IMR-90 (cell line): ENCODE results near the gene ANKMY1. TPM values are rescaled to one million over a fixed set of nuclear protein-coding genes. Genes with fewer than 3 reads are reported as not detected.

Experiments used
- ATAC-seq: fragments of 200-7000 bp; cut with Tn5 transposase; 2 replicates; pipeline ENCODE4 v1.9.1; 2020; ENCODE audit warnings: low read depth, mild to moderate bottlenecking, moderate library complexity
- BruUV-seq: library from RNA; stranded (reverse); fragments of 400-500 nt; replicated peaks from 2 replicates; lab custom pipeline; 2021; lab: Mats Ljungman, UMichigan
- CTCF ChIA-PET: fragments of 300-600 bp; formaldehyde crosslinking; extraction: SDS; loops from one replicate; lab custom pipeline; 2021; ENCODE audit warnings: antibody characterized with exemption; lab: Yijun Ruan, JAX
- POLR2A ChIA-PET: fragments of 300-600 bp; sonication (Branson Sonifier 250); formaldehyde crosslinking; loops from one replicate; lab custom pipeline; 2022; ENCODE audit warnings: antibody characterized with exemption; ENCODE audit not compliant: unreplicated experiment; lab: Charles Lee
- DNase-seq: peaks from one replicate; pipeline ENCODE4 v3.0.0; 2013
- H2AFZ ChIP-seq: replicated peaks from 2 replicates; pipeline ENCODE3; 2013; ENCODE audit warnings: low read length, mild to moderate bottlenecking; ENCODE audit not compliant: poor library complexity
- H2AK5ac ChIP-seq: 2 replicates; pipeline ENCODE4 v1.6.1; 2013; ENCODE audit warnings: low read depth, low read length, inconsistent platforms
- H2AK9ac ChIP-seq: replicated peaks from 2 replicates; pipeline ENCODE3; 2013; ENCODE audit warnings: mild to moderate bottlenecking, low read depth, low read length, moderate library complexity; ENCODE audit not compliant: poor library complexity
- H2BK120ac ChIP-seq: 2 replicates; pipeline ENCODE4 v1.6.1; 2013; ENCODE audit warnings: low read depth, low read length, inconsistent platforms
- H2BK15ac ChIP-seq: 3 replicates; pipeline ENCODE4 v1.6.1; 2013; ENCODE audit warnings: low read depth, low read length, inconsistent platforms
- H2BK20ac ChIP-seq: 2 replicates; pipeline ENCODE4 v1.6.1; 2013; ENCODE audit warnings: low read depth, mild to moderate bottlenecking, inconsistent platforms, low read length, moderate library complexity
- H2BK5ac ChIP-seq: 2 replicates; pipeline ENCODE4 v1.6.1; 2013; ENCODE audit warnings: mild to moderate bottlenecking, low read depth, low read length, inconsistent platforms; ENCODE audit not compliant: poor library complexity, severe bottlenecking
- H3K14ac ChIP-seq: replicated peaks from 2 replicates; pipeline ENCODE4 v1.6.1; 2013; ENCODE audit warnings: low read depth, low read length, inconsistent platforms
- H3K18ac ChIP-seq: 2 replicates; pipeline ENCODE4 v1.6.1; 2013; ENCODE audit warnings: low read depth, low read length, control low read depth
- H3K23ac ChIP-seq: 2 replicates; pipeline ENCODE4 v1.6.1; 2013; ENCODE audit warnings: low read depth, low read length, inconsistent platforms
- H3K27ac ChIP-seq: 2 replicates; pipeline ENCODE4 v1.5.1; 2013; ENCODE audit warnings: mild to moderate bottlenecking, control low read depth, low read length; ENCODE audit not compliant: insufficient read depth
- H3K27me3 ChIP-seq: 2 replicates; pipeline ENCODE4 v1.6.1; 2013; ENCODE audit warnings: low read length; ENCODE audit not compliant: control insufficient read depth, insufficient read depth
- H3K36me3 ChIP-seq: 2 replicates; pipeline ENCODE4 v1.6.1; 2013; ENCODE audit warnings: low read length, mixed read lengths; ENCODE audit not compliant: control insufficient read depth, insufficient read depth
- H3K4ac ChIP-seq: 2 replicates; pipeline ENCODE4 v1.6.1; 2013; ENCODE audit warnings: low read depth, low read length, inconsistent platforms
- H3K4me1 ChIP-seq: 2 replicates; pipeline ENCODE4 v1.6.1; 2013; ENCODE audit warnings: low read length, mixed read lengths; ENCODE audit not compliant: control insufficient read depth, insufficient read depth
- H3K4me2 ChIP-seq: 2 replicates; pipeline ENCODE4 v1.6.1; 2013; ENCODE audit warnings: low read depth, mild to moderate bottlenecking, control low read depth, low read length, moderate library complexity
- H3K4me3 ChIP-seq: 2 replicates; pipeline ENCODE4 v1.5.1; 2013; ENCODE audit warnings: low read depth, mild to moderate bottlenecking, control low read depth, low read length, moderate library complexity; ENCODE audit not compliant: insufficient read depth
- H3K56ac ChIP-seq: 2 replicates; pipeline ENCODE4 v1.6.1; 2013; ENCODE audit warnings: low read length, inconsistent platforms; ENCODE audit not compliant: insufficient read depth; ENCODE audit errors: extremely low read depth
- H3K79me1 ChIP-seq, 2 experiments: 2 replicates each; pipeline ENCODE4 v1.6.1; 2013; ENCODE audit warnings: low read length in 2 of 2, inconsistent platforms in 1 of 2, low read depth in 1 of 2
- H3K9ac ChIP-seq: 2 replicates; pipeline ENCODE4 v1.6.1; 2013; ENCODE audit warnings: low read depth, low read length, control low read depth
- H3K9me1 ChIP-seq: 2 replicates; pipeline ENCODE4 v1.6.1; 2013; ENCODE audit warnings: low read length, inconsistent platforms; ENCODE audit not compliant: insufficient read depth
- H3K9me3 ChIP-seq: 2 replicates; pipeline ENCODE4 v1.6.1; 2013; ENCODE audit warnings: low read length; ENCODE audit not compliant: control insufficient read depth, insufficient read depth
- H4K20me1 ChIP-seq: 2 replicates; pipeline ENCODE4 v1.6.1; 2013; ENCODE audit warnings: low read length, inconsistent platforms; ENCODE audit not compliant: insufficient read depth
- H4K5ac ChIP-seq: 2 replicates; pipeline ENCODE4 v1.6.1; 2013; ENCODE audit warnings: mild to moderate bottlenecking, low read depth, low read length, control low read depth
- H4K8ac ChIP-seq, 2 experiments: 2 replicates each; pipeline ENCODE4 v1.6.1; 2013; ENCODE audit warnings: low read depth in 2 of 2, low read length in 2 of 2, control low read depth in 1 of 2, inconsistent platforms in 1 of 2
- H4K91ac ChIP-seq: 2 replicates; pipeline ENCODE4 v1.6.1; 2013; ENCODE audit warnings: low read depth, low read length, inconsistent platforms; ENCODE audit not compliant: insufficient read depth
- CEBPB ChIP-seq: IDR thresholded peaks from 2 replicates; pipeline ENCODE4 v1.6.1; 2012; ENCODE audit warnings: low read depth, low read length, improper control_type of control experiment
- USF2 ChIP-seq: fragments of 150-350 bp; IDR thresholded peaks from 2 replicates; pipeline ENCODE4 v1.6.1; 2017; ENCODE audit warnings: mild to moderate bottlenecking, antibody characterized with exemption, low read length, low read depth
- WGBS, 2 experiments: methylation state at CpG; one replicate each; pipeline versions ENCODE4 v1.1.5 to v1.1.7; 2013; ENCODE audit warnings: missing lambda C conversion rate in 2 of 2; ENCODE audit not compliant: insufficient read length in 1 of 2; ENCODE audit errors: extremely low coverage in 2 of 2; 5-methylcytosine and 5-hydroxymethylcytosine counted together
- dilution Hi-C: fragments of 300-500 bp; cut with HindIII; formaldehyde crosslinking; loops from one replicate; pipeline ENCODE4 v1.14.3; 2018; ENCODE audit warnings: low sequenced_read_pairs; ENCODE audit not compliant: unreplicated experiment
- in situ Hi-C: fragments of 300-500 bp; cut with MboI; formaldehyde crosslinking; loops from 3 replicates; pipeline ENCODE4 v1.14.3; 2019; ENCODE audit warnings: low sequenced_read_pairs, inconsistent platforms, mixed read lengths
- intact Hi-C: fragments of 100-400 bp; cut with micrococcal nuclease; formaldehyde crosslinking; loops from 2 replicates; pipeline ENCODE4 v1.10.0; 2022
- polyA plus RNA-seq, 3 experiments: library from polyadenylated mRNA; depleted of rRNA; stranded (reverse); fragments of >200 nt; gene quantifications; 2 replicates each; pipeline ENCODE4 v1.2.3, GENCODE V29; 2012; ENCODE audit warnings: low replicate concordance in 1 of 3
- total RNA-seq: library from RNA; depleted of rRNA; stranded (reverse); fragments of >200 nt; gene quantifications from 2 replicates; pipeline ENCODE4 v1.2.3, GENCODE V29; 2012

ANKMY1 gene
- total and polyA plus RNA-seq, 2 of the 4 experiments (the other 2 are of a cell fraction), result 2.9 to 5.5 TPM

DNA sequence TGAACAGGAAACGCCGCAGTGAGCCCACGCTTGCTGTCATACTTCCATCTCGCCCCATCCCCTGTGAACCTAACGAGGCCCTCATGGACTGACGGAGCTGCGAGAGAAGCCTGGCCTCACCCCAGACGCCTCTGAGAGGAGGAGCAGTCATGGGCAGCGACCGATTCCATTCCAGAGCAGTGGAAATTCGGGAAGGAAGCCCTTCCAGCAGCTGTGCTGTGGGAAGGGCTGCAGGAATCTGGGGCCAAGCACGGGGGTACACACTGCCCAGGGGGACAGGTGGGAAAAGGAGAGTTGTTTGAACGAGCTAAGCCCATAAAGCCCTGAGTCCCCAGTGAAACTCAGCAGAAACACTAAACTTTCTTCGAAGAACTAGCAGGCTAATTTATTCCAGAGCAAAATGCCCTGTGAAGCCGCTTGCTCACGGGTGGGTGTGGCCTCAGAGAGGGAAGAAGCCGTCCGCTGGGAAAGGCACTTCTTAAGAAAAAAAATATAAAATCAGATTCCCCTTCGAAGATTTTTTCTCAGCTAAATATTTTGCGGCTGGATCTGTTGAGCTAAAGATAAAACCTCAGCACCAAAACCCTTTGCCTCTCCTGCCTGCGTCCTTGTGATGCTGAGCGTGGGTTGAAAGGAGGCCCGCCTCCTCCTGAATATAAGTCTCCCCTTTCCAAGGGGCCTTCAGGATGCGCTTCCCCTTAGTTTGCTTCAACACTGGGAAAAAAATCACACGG is 38.2 kb downstream of the ANKMY1 start:
- BruUV-seq, result no TSS peak
- CTCF ChIA-PET, result no interaction called here
- DNase-seq, result peak; percentile 40

More for the DNA sequence above, 38.2 kb downstream of the ANKMY1 start:
- Histone ChIP-seq H3K4me1 (no peaks in the 10 kb centered on the region), H4K20me1 (no peaks in the 10 kb centered on the region), H3K9me3 (peaks cover 4% of the 10 kb centered on the region), H3K36me3 (peaks cover 9% of the 10 kb centered on the region; the same call in 1 of the 2 replicates), H3K27me3 (no peaks in the 10 kb centered on the region), H3K56ac (no peak overlapping the region), H3K4ac (no peak overlapping the region), H4K91ac (no peak overlapping the region), H3K14ac (no peak overlapping the region), H3K9ac (no peak overlapping the region), H2BK120ac (no peak overlapping the region), H4K5ac (no peak overlapping the region), H3K9me1 (no peaks in the 10 kb centered on the region; the same call in 1 of the 2 replicates), H2BK15ac (no peak overlapping the region), H2AFZ (peak overlapping the region; percentile 82), H2AK5ac (no peak overlapping the region), H4K8ac (no peak overlapping the region), H3K18ac (no peak overlapping the region), H3K4me2 (peak overlapping the region; percentile 53; the same call in 1 of the 2 replicates), H2BK20ac (no peak overlapping the region), H2AK9ac (peak overlapping the region; percentile 63), H3K79me1 (no peaks in the 10 kb centered on the region), H3K27ac (no peak overlapping the region), H2BK5ac (no peak overlapping the region), H3K23ac (no peak overlapping the region), H3K4me3 (no peak overlapping the region)
- intact Hi-C loops (no loop called here), in situ Hi-C loops (loop anchor here (5.0 kb wide), 1 partner anchor 188 kb away; no protein-coding TSS in a partner anchor), dilution Hi-C loops (no loop called here)
- WGBS, 2 experiments, result no CpG with 5 or more reads among the region's 25 CpGs
- POLR2A ChIA-PET, result no interaction called here
- TF ChIP-seq CEBPB (no peak), USF2 (no peak)
- peak; percentile 74 for ATAC-seq
